ENCODE data around the gene ABI3.
"Not testable (repeated sequence)": the region's sequence is repeated elsewhere in the genome, so short reads cannot be mapped to it uniquely, and the experiment has no call there.

The ABI3 gene

DNA sequence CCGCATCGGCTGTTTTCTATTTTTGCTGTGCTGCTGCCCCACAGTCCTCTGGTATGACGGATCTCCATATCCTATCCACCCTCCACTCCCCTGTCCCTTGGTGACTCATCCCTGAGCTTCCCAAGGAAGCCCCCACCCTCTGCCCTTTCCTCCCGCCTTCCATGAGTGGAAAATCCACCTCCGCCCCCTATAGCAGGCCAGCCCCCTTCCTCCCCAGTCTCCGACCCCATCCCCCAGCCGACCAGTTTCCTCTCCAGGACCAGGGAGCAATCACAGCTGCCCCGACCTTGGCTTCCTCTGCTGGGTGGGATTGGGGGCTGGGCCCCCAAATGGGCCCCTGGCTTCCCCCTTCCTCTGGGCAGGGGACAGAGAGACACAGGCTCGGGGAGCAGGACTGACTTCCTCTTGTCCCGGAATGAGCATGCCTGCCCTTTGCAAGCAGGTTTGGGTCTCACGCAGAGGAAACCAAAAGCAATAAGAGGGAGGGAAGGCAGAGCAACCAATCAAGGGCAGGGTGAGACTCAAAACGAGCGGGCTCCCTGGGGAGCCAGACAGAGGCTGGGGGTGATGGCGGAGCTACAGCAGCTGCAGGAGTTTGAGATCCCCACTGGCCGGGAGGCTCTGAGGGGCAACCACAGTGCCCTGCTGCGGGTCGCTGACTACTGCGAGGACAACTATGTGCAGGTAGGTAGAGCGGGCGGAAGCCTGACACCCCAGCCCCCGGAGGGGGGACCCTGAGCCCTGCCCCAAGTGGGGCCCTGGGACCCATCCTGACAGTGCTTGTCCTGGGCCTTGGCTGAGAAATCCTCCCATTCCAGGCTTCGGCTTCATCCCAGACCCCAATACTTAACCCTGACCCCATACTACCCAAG, at the start of gene ABI3, which contains the start of gene GNGT2:
ABI3 (plus strand) TSS at position 550 of the 872 bp plus-strand sequence; CDS start at position 568, 18 bp downstream.
GNGT2 (minus strand) TSS at position 417 of the 872 bp plus-strand sequence. CDS start 3,152 bp downstream, outside the sequence.
- DNase-seq (ENCODE audit: low spot score) = no peak
- Histone ChIP-seq H3K4me3 (peak within 1 kb of the TSS; percentile 58), H3K27ac (peak within 1 kb of the TSS in 1 of 2 donors; percentile 65)
- TF ChIP-seq, protein P1, sequence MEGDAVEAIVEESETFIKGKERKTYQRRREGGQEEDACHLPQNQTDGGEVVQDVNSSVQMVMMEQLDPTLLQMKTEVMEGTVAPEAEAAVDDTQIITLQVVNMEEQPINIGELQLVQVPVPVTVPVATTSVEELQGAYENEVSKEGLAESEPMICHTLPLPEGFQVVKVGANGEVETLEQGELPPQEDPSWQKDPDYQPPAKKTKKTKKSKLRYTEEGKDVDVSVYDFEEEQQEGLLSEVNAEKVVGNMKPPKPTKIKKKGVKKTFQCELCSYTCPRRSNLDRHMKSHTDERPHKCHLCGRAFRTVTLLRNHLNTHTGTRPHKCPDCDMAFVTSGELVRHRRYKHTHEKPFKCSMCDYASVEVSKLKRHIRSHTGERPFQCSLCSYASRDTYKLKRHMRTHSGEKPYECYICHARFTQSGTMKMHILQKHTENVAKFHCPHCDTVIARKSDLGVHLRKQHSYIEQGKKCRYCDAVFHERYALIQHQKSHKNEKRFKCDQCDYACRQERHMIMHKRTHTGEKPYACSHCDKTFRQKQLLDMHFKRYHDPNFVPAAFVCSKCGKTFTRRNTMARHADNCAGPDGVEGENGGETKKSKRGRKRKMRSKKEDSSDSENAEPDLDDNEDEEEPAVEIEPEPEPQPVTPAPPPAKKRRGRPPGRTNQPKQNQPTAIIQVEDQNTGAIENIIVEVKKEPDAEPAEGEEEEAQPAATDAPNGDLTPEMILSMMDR (IDR thresholded peaks at IDR 0.05) = no peak

GRCh38 chr17:49162866-49163265, 47.6 kb upstream of the ABI3 start:
- no peak for DNase-seq (ENCODE audit: low spot score)
- TF ChIP-seq, protein P1 (IDR thresholded peaks at IDR 0.05) = no peak
- no peak overlapping the region for H3K27ac ChIP-seq
- no peak overlapping the region for H3K4me3 ChIP-seq

- H3K4me3 ChIP-seq = no peak overlapping the region
- TF ChIP-seq, protein P1 (IDR thresholded peaks at IDR 0.05) = no peak
- no peak for DNase-seq (ENCODE audit: low spot score)
Observed at GRCh38 chr17:49165143-49165542, 45.4 kb upstream of the ABI3 start.

DNA sequence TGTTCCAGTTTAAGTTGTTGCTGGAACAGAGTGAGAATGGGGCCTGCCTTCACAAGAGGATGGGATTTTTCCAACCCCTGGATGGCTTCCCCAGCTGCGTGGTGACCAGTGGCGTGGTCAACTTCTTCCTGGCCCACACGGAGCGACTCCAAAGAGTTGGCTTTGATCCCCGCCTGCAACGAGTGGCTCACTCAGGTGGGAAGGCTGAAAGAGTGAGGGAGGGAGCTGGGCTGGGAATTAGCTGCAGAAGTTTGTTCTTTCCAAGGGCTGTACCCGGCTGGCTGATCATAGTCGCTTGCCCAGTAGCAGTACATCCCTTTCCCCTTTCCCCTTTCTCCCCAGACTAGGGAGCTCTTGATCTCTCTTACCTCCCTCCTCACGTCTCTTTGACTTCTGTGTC, 41.8 kb upstream of the ABI3 start:
- TF ChIP-seq, protein P1 (IDR thresholded peaks at IDR 0.05) = no peak
- Histone ChIP-seq H3K4me3 (no peak overlapping the region), H3K27ac (no peak overlapping the region)
- DNase-seq (ENCODE audit: low spot score) = no peak

More at GRCh38 chr17:49165143-49165542, 45.4 kb upstream of the ABI3 start:
- no peak overlapping the region for H3K27ac ChIP-seq

- Histone ChIP-seq H3K4me3 (no peak overlapping the region), H3K27ac (no peak overlapping the region)
- TF ChIP-seq, protein P1 (IDR thresholded peaks at IDR 0.05) = no peak
- DNase-seq (ENCODE audit: low spot score) = no peak
Observed at GRCh38 chr17:49170216-49170615, 40.3 kb upstream of the ABI3 start.

DNA sequence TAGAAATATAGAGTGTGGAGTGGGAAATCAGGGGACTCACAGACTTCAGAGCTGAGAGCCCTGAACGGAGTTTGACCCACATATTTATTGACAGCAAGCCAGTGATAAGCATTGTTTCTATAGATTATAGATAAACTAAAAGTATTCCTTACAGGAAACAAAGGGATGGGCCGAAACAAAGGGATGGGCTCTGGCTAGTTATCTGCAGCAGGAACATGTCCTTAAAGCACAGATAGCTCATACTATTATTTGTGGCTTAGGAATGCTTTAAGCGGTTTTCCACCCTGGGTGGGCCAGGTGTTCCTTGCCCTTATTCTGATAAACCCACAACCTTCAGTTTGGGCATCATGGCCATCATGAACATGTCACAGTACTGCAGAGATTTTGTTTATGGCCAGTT, 39.8 kb upstream of the ABI3 start:
- DNase-seq (ENCODE audit: low spot score); H3K4me3 ChIP-seq; H3K27ac ChIP-seq: not testable (repeated sequence)

GRCh38 chr17:49175978-49176377, 34.5 kb upstream of the ABI3 start:
- H3K4me3 ChIP-seq; H3K27ac ChIP-seq; DNase-seq (ENCODE audit: low spot score): not testable (repeated sequence)

- TF ChIP-seq, protein P1 (IDR thresholded peaks at IDR 0.05) = peak; percentile 39
- no peak overlapping the region for H3K27ac ChIP-seq
- DNase-seq (ENCODE audit: low spot score) = no peak
- H3K4me3 ChIP-seq = no peak overlapping the region
Observed at GRCh38 chr17:49180303-49180702, 30.2 kb upstream of the ABI3 start.
